GM23248 (cell line): Measurements from ENCODE around the gene NAA80.

Experiments
- EZH2 ChIP-seq: fragments of 200-600 bp; sonication (generic); IDR thresholded peaks from 2 replicates; pipeline ENCODE4 v1.6.1; 2018; ENCODE audit warnings: antibody characterized with exemption, mild to moderate bottlenecking; ENCODE audit not compliant: insufficient read depth, poor library complexity, severe bottlenecking
- EZH2phosphoT487 ChIP-seq: fragments of 200-600 bp; sonication (generic); IDR thresholded peaks from 2 replicates; pipeline ENCODE4 v1.6.1; 2018; ENCODE audit warnings: antibody characterized with exemption, moderate library complexity, mild to moderate bottlenecking, low read depth; ENCODE audit not compliant: insufficient read depth

DNA sequence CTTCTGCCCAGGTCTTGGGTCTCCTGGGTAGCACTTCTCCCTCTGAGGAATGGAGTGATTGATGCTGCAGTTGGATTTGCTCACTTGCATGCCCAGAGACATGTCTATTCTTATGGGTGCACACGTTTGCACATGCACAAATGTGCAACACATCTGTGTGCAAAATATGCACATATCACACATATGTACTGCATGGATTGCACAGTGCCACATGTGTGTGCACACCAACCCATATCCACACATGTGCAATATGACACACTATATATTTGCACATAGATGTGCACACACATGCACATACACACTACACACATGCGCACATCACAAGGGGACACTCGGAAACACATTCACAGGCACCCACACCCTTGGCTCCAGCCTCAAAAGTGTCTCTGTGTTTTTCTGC, 30.9 kb downstream of the NAA80 start:
- TF ChIP-seq EZH2 (no peak), EZH2phosphoT487 (no peak)
